Glomerular visceral epithelial cell (primary cell): ENCODE measurements around the gene ZNF319.

Source experiments
- DNase-seq: peaks from one replicate; pipeline ENCODE4 v3.0.0-alpha.2; 2016; ENCODE audit errors: extremely low spot score

Gene ZNF319

DNA sequence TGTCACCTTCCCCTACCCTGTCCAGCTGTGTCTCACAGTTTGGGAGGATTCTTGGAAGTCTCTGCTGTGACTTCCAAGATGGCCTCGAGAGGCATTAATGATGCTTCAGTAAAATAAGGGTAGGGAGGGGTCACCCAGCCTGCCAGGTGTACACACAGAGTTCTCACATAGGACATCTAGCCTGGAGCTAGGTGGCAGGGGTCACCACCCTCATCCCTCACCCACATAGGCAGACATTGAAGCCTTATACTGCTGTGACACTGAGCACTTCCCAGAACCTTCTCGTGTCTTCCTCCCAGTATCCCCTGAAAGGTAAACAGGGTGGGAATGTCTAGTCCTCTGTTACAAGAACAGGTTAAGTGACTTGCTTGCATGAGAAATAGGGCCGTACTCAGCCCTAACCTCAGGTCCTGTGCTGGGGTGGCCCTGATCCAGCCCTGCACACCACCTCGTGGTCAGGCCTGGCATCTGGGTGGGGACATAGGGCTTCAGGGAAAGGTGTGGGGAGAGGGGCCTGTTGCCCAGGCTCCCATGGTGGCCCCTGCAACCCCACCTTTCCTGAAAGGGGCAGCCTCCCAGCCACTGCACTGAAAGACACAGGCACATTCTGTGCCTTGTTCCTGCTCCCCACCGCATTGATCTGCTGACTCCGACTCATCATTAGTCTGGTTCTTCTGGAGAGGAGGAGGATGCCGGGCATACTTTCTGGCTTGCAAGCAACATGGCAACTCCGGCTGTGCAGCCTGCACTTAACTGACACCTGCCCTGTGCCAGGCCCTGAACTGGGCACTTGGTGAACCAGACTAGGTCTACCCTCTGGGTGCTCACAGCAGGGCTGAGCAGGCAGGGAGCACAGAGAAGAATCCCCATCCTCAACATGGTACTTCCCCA is 21.4 kb upstream of the ZNF319 start:
- DNase-seq: peak; percentile 51

DNA sequence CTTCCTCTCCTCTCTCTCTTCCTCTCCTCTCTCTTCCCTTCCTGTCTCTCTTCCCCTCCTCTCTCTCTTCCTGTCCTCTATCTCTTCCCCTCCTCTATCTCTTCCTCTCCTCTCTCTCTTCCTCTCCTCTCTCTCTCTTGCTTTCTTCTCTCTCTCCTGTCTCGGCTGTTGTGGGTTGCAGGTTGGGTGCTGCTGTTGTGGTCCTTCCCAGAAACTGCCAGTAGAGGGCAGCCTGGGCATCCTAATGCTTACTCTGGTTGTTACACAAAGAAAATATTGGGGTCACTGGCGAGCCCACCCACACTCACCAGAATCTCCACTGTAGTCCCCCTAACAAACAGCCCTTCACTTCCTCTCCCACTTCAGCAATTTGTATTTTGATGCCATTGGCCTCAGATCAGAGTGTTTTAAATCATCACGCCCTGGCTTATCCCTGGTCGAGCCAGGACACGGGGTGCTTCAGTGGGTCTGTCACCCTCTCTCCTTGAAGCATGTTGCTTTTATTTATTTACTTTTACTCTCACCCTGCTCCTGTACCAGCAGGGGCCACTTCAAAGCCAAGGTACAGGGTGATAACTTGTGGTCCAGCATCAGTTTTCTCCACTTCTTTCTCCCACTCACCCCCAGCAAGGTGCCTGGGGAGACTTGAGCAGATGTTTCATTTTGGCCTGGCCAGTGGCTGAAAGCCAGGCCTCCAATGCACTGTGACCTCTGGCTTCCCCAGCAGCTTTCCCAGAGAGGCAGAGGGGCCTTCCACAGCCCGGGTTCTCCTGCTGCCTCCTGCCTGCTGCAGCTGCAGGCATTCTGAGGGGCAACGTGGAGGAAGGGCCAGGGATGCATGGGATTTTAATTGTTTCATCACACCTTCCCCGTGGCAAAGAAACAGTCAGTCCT is 20.4 kb upstream of the ZNF319 start:
- peak; percentile 38 for DNase-seq

DNA sequence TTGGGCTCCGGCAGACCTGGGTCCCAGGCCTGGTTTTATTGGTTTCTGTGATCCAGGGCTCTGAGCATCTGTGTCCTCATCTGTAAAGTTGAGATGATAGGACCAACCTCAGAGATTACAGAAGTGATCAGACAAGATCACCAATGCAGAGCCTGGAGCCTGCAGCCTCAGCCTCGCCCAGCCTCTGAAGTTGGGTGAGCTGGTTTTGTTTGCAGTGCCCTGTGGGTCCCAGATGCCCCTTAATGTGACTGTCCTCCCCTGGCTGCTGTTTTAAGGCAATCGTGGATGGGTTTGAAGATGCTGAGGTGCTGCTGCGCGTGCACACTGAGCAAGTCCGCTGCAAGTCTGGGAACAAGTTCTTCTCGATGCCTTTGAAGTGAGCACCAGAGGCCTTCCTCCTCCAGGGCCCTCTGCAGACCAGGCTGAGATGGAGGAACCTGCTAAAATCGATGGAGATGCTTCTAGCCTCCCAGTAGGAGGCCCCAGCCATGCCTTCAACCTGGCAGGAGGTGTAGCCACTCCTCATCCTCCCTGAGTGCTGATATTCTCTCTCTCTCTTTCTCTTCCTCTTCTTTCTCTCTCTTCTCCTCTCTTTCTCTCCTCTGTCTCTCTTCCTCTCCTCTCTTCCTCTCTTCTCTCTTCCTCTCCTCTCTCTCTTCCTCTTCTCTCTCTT is 19.5 kb upstream of the ZNF319 start:
- no peak for DNase-seq

DNA sequence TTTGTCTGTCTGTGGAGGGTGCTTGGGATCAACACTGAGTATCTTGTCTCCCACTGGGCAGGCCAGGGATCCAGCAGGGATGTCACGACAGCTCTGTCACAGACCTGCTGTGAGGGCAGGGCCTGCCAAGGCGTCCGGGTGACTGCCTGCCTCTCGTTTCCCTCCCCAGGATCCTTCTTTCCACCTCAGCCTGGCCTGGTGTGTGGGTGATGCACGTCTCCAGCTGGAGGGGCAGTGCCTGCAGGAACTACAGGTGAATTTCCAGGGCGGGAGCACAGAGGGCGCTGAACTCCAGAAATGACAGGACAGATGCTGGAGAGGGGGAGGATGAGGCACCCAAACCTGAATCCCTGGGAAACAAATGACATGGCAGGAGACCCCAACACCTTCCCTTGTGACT is 18.3 kb upstream of the ZNF319 start:
- no peak for DNase-seq

DNA sequence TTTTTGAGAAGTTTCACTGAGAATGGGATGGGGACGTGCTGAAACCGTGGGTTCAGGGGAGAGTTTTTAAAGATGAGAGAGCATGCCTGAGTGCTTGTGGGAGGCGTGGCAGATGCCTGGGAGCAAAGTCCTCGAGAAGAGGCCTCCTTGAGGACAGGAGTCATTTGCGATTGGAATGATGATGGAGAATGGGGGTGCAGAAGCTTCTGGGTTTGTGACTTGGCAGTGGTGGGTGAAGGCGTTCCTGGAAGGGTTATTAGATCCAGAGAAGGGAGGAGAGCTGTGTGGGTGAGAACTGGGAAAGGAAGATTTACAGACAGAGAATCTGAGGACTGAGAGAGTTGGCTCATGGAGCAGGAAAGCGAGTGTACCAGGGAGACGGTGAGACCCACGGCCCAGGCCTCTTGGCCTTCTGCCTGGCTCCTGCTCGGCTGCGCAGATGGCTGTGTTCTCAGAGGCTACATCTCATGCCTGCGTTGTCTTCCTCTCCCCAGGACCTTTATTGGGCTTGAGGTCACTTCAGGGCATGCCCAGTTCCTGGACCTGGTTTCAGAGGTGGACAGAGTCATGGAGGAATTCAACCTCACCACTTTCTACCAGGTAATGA is 16.5 kb upstream of the ZNF319 start:
- no peak for DNase-seq

DNA sequence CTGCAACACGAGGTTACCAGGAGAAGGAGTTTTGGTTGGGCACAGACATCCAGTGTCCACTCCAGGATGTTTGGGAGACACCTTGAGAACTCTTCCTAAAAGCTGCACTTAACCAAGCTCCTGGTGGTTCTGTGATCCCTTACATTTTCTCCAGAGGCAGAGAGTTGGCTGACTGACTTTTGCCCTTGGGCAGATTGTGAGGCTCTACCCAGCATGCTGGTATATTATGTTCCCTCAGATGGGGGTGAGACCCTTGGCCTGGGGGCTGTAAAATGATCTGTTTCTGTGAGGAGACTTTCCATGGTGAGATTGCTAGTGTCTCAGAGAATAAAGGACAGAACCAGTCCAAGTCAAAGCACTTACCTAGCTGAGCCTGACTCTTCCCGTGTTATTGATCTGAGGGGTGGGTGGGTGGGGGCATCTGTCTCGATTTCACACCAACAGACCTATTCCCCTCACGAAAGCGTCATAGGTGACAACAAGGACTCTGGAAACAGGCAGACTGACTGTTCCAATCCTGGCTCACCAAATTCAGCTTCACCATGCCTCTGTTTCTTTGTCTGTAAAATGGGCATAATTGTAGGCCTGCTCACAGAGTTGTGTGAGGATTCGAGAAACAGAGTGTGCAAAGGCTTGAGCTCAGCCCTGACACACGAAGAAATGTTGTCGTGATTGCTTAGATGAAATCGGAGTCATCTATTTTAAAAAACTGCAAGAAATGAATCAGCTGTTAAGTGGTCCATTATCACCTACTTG is 12.9 kb upstream of the ZNF319 start:
- DNase-seq: no peak

DNA sequence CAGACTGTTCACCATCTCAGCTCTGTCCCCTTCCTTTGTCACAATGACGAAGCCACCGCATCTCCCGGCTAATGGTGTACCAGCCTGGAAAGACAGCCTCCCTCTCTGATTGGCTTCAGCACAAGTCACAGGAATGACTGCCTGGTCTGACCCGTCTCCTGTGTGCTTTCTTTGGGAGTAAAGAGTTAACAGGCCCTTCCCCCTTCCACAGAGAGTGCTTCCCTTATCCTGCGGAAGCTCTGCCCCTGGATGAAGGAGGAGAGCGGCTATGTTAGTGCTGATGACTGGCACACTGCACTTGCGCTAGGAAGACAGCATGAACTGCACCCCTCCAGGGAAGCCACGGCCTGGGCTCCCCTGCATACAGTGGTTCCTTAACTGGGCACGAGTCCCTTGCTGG is 12.0 kb upstream of the ZNF319 start:
- DNase-seq: no peak

DNA sequence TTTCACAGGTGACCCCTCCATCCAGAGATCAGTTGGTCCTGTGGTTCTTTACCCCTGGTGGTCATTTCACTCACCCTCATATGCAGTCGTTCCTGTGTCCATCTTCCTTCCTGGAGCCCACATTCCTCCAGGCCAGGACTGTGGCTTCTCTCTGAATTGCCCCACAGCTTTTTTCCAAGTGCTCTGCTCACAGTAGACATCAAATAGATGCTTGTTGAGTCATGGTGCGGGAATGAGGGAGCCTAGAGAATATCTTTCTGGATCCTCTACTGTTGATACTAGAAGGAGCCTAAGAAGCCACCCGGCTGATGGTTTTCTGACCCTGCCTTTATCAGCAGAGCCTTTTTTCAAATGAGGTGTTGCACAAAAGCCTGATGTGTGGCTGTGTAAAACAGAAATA is 11.2 kb upstream of the ZNF319 start:
- DNase-seq: peak; percentile 63

DNA sequence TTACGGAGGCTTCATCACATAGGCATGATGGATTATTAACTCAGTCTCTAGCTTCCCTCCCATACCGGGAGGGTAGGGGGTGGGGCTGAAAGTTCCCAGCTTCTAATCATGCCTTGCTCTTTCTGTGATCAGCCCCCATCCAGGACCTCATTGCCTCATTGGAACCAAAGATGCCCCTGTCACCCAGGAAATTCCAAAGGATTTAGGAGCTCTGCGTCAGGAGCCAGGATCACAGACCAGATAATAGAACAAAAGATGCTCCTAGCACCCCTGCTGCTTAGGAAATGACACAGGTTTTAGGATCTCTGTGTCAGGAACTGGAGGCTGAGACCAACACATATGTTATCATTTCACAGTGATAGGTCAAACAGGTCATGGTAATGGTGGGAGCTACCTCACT is 10.4 kb upstream of the ZNF319 start:
- no peak for DNase-seq

DNA sequence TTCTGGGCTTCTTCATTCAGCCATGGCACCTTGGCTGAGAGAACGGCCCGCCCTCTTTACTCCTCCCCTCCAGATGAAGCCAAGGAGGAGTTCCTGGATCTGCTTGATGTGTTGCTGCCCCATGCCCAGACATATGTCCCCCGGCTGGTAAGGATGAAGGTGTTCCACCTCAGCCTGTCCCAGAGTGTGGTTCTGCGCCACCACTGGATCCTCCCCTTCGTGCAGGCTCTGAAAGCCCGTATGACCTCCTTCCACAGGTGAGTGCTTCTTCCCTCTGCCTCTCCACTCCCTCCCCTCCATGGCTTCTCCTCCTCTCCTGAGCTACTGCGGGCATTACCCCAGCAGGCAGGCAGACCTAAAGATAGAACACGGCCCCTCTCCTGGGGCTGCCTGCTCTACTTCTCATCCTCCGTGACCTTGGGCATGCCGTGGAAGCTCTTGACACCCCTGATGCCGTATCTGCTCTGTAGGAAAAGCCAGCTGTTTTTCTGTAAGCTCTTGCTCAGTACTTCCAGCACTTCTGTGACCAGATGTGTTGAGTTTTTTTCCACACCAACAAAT is 9.5 kb upstream of the ZNF319 start:
- DNase-seq: no peak

DNA sequence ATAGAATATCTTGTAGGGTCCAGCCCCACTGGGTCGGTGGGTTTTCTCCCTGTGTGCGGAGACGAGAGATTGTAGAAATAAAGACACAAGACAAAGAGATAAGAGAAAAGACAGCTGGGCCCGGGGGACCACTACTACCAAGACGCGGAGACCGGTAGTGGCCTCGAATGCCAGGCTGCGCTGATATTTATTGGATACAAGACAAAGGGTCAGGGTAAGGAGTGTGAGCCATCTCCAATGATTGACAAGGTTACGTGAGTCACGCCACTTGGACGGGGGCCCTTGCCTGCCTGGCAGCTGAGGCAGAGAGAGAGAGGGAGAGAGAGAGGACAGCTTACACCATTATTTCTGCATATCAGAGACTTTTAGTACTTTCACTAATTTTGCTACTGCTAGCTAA is 4.3 kb upstream of the ZNF319 start:
- peak; percentile 44 for DNase-seq

DNA sequence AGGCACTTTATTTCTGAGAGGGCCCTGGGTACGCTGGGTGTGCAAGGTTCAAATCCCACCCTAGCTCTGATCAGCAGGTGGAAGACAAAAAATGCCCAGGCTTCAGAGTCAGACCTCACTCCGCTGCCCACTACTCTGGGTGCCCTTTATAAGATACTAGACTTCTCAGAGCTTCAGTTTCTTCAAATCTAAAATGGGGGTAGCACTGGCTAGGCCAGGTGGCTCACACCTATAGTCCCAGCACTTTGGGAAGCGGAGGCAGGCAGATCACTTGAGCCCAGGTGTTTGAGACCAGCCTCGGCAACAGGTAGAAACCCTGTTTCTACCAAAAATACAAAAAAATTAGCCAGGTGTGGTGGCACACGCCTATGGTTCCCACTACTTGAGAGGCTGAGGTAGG is 2.5 kb upstream of the ZNF319 start:
- DNase-seq: no peak

DNA sequence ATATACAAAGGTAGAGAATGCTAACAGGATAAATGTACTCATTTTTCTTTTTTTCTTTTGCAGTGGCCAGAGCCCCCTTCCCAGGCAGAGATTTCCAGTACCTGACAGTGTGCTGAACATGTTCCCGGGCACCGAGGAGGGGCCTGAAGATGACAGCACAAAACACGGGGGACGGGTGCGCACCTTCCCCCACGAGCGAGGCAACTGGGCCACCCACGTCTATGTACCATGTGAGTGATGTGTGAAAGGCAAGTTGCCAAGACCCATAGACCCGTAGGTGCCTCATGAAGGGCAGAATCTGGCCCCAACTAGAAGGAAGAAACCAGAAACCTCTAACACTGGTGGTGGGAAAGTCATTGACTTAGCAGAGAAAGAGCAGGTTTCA is 1.9 kb upstream of the ZNF319 start:
- DNase-seq: no peak

DNA sequence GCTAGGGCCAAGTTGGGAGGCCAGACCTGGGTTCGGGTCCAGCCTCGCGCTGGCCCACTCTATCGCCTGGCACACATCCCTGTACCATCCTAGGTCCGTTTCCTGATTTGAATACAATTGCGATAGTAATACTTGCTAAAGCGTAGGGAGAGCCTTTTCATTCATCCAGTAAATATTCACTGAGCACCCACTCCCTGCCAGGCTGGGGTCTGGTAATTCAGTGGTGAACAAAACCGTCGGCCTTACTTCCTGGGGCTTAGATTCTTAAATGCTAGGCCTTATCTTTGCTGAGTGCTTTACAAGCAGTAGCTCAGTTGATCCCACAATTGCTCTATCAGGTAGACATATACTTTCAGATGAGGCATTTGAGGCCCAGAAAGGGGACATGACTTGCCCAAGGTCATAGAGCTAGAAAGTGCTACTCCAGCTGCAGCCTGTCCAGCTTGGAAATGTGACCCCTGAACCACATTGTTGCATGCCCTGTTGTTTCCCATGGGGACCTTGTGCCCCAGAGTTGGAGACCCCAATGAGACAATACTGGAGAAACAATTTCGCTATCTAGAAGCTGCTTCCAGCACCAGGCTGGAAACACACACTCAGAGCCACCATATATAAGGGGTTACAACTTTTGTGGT is 1.4 kb upstream of the ZNF319 start:
- DNase-seq: no peak

DNA sequence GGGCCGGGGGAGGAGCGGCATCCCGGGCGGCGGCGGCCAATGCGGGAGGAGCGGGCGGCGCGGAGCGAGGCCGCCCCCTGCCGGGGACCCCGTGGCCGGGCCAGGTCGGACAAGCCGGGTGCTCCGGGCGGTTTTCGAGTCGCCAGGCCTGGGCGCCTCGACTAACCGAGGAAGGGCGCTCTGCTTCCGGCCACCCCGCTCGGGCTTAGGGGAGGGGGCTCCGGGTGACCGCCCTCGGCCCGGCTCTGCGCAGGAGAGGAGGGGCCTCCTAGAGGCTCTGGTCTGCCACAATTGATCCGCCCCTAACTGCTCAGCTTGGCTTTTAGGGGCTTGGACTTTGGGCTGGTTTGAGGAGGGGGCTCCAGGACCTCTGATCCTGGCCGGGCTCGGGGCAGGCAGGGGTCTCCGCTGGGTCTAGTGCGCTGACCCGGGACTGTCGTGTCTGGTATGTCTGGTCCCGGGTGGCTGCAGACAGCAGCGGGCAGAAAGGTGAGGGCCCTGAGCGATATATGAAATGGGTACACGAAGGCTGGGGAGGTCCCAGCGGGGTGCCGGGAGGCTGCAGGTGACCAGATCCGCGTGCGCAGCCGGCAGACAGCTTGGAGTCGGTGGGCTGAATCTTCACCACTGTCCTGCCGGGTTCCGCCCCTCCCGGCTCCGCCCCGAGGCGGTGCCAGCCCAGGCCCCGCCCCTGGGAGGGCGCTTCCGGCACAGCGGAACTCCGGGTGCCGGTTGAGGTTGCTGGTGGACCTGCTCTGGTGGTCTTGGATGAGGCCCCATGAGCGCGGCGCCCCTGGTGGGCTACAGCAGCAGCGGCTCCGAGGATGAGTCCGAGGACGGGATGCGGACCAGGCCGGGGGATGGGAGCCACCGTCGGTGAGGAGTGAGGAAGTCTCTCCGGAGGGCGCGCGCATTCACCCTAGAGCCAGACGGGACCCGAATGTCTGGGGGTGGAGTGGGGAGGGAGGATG is 519 bp upstream of the ZNF319 start, which contains the start of gene USB1:
USB1 (plus strand) TSS at position 702 of the 971 bp plus-strand sequence; CDS start at position 779, 77 bp downstream.
- peak; percentile 86 for DNase-seq

DNA sequence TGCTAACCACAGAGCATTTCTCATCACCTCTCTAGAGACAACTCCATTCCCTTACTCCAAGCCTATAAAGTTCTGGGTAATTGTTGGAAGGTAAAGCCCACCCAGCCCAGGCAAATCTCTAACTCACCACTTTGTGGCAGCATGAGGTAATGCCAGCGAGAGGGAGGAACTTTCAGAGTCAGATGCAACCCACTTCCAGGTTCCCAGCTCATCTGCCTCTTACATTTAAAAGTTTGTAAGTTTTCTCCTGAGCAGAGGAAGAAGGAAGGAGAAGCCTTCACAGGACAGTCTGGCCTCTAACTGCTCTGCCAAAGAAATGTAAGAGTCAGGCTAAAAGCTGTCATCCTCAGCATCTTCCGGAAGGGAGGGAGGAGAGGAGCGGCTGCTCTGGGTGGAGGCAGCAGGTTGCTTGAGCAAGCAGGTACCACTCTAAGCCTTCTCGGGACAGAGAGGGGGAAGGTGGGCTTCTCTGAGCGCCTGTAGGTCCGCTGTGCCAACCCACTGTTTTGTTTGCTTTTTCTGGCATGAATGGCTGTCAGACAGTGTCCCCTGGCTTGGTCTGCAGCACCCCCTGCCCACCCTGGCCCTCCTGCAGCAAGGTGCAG is 1.0 kb downstream of the ZNF319 start:
- peak; percentile 45 for DNase-seq

DNA sequence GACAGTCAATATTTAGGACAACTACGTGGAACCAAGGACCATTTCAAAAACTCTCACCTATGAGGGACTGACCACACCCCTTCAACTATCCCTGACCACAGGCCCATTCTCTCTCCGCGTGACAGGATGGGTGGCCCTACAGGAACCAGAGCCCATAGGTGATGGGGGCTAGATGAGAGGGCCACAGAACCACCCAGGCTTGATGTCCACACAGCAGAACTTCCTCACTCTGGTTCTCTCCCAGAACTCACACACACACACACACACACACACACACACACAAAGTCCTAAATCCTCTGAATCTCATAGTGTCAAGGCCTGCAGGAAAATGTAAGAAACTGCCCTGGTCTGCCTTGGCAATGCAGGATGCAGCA is 1.5 kb downstream of the ZNF319 start:
- DNase-seq: no peak

DNA sequence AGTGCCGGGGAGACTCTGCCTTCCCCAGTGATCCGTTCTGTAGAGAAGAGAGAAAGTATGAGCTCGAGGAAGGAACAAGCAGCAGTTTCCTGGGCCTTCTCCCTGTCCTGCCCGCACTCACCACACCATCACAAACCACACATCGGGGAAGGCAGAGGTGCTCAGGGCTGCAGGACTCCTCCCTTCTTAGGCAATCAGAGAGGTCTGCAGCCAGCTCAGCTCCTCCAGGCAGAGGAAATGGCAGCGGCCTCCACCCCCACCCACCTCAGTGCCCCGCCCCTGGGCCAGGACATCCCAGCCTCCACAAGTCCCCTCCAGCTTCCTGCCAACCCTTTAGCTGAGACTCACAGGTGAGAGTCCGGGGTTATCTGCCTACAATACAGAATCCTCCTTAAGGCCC is 2.0 kb downstream of the ZNF319 start:
- peak; percentile 65 for DNase-seq
